Measurements from ENCODE around the gene SLC39A13. TPM values are rescaled to one million over a fixed set of nuclear protein-coding genes. Genes with fewer than 3 reads are reported as not detected.

The SLC39A13 gene
- total and polyA plus RNA-seq, 7 experiments from 2014 or later: 21.4 to 60.4 (median 40.7) TPM

- no peak for DNase-seq
These were observed 18.6 kb upstream of the SLC39A13 start for GRCh38 chr11:47389577-47390421.

GRCh38 chr11:47390422-47390760, 18.0 kb upstream of the SLC39A13 start:
- no peaks in the 10 kb centered on the region for H3K36me3 ChIP-seq (ENCODE audit: control insufficient read depth in 2 of 3, insufficient read depth in 3 of 3, low read length in 3 of 3)
- H3K4me3 ChIP-seq (ENCODE audit: low read length): no peak overlapping the region
- H3K9me3 ChIP-seq (ENCODE audit: control insufficient read depth in 2 of 3, low read length in 3 of 3): no peaks in the 10 kb centered on the region
- peaks cover 26 to 34% of the 10 kb centered on the region in 2 donors for H3K4me1 ChIP-seq (ENCODE audit: control insufficient read depth in 2 of 2, insufficient read depth in 2 of 2, low read length in 2 of 2)
- H3K27ac Mint-ChIP-seq: peak overlapping the region in 5 of 9 donors; percentile 36 to 78 (median 75)
- H3K9me3 Mint-ChIP-seq: peaks cover 0 to 1% (median 0%) of the 10 kb centered on the region in 11 donors
- no peak for ATAC-seq
- CTCF ChIA-PET: interaction anchor here (0.5 to 3.8 kb wide), 3 partner anchors 16 to 169 kb away, joined by 5 to 20 read pairs (median 7); no protein-coding TSS in a partner anchor
- H3K27me3 ChIP-seq (ENCODE audit: control insufficient read depth in 2 of 2, insufficient read depth in 2 of 2, low read length in 2 of 2): no peaks in the 10 kb centered on the region
- intact Hi-C loops (cut with micrococcal nuclease): no loop called here
- peaks cover 16 to 52% (median 40%) of the 10 kb centered on the region in 7 donors for H3K4me1 Mint-ChIP-seq
- POLR2A ChIA-PET: interaction anchor here (0.5 to 6.1 kb wide), 8 partner anchors 8 to 668 kb away, joined by 3 to 41 read pairs (median 4); partner anchors contain the start of gene SLC39A13
- DNase-seq: no peak
- H3K27ac ChIP-seq (ENCODE audit: low read depth, low read length): no peak overlapping the region
- peak overlapping the region in 1 of 10 donors; percentile 41 for H3K4me3 Mint-ChIP-seq
- no peaks in the 10 kb centered on the region for H3K27me3 Mint-ChIP-seq
- H3K36me3 Mint-ChIP-seq: no peaks in the 10 kb centered on the region

More at GRCh38 chr11:47389577-47390421, 18.6 kb upstream of the SLC39A13 start:
- Histone ChIP-seq H3K36me3 (ENCODE audit: control insufficient read depth in 2 of 3, insufficient read depth in 3 of 3, low read length in 3 of 3) (no peaks in the 10 kb centered on the region), H3K9me3 (ENCODE audit: control insufficient read depth in 2 of 3, low read length in 3 of 3) (no peaks in the 10 kb centered on the region), H3K27ac (ENCODE audit: low read depth, low read length) (no peak overlapping the region), H3K4me1 (ENCODE audit: control insufficient read depth in 2 of 2, insufficient read depth in 2 of 2, low read length in 2 of 2) (peaks cover 20 to 28% of the 10 kb centered on the region in 2 donors), H3K27me3 (ENCODE audit: control insufficient read depth in 2 of 2, insufficient read depth in 2 of 2, low read length in 2 of 2) (no peaks in the 10 kb centered on the region), H3K4me3 (ENCODE audit: low read length) (peak overlapping the region; percentile 17)
- no peaks in the 10 kb centered on the region for H3K36me3 Mint-ChIP-seq
- H3K27me3 Mint-ChIP-seq: no peaks in the 10 kb centered on the region
- intact Hi-C loops (cut with micrococcal nuclease): no loop called here
- ChIA-PET POLR2A (interaction anchor here (0.5 to 6.1 kb wide), 9 partner anchors 9 to 668 kb away, joined by 3 to 41 read pairs (median 3); partner anchors contain the start of genes MADD and SLC39A13), CTCF (interaction anchor here (0.5 to 3.8 kb wide), 5 partner anchors 12 to 170 kb away, joined by 3 to 20 read pairs (median 5); no protein-coding TSS in a partner anchor)
- peak overlapping the region in 7 of 9 donors; percentile 27 to 81 (median 36) for H3K27ac Mint-ChIP-seq
- H3K4me1 Mint-ChIP-seq: peaks cover 16 to 48% (median 38%) of the 10 kb centered on the region in 7 donors
- no peak for ATAC-seq
- H3K4me3 Mint-ChIP-seq: peak overlapping the region in 3 of 10 donors; percentile 25 to 71 (median 50)
- peaks cover 0 to 1% (median 0%) of the 10 kb centered on the region in 11 donors for H3K9me3 Mint-ChIP-seq

GRCh38 chr11:47391077-47391583, 17.3 kb upstream of the SLC39A13 start:
- Mint-ChIP-seq H3K9me3 (peaks cover 0 to 1% (median 0%) of the 10 kb centered on the region in 11 donors), H3K4me3 (peak overlapping the region in 1 of 10 donors; percentile 9), H3K4me1 (peaks cover 16 to 59% (median 46%) of the 10 kb centered on the region in 7 donors), H3K27me3 (no peaks in the 10 kb centered on the region), H3K36me3 (no peaks in the 10 kb centered on the region), H3K27ac (peak overlapping the region; percentile 15 to 96 (median 75))
- peak; percentile 66 for ATAC-seq
- CTCF ChIA-PET: interaction anchor here (1.2 to 4.0 kb wide), 3 partner anchors 9 to 21 kb away, joined by 4 to 33 read pairs (median 7); no protein-coding TSS in a partner anchor
- intact Hi-C loops (cut with micrococcal nuclease): no loop called here
- Histone ChIP-seq H3K4me1 (ENCODE audit: control insufficient read depth in 2 of 2, insufficient read depth in 2 of 2, low read length in 2 of 2) (peaks cover 28 to 42% of the 10 kb centered on the region in 2 donors), H3K27ac (ENCODE audit: low read depth, low read length) (no peak overlapping the region), H3K4me3 (ENCODE audit: low read length) (no peak overlapping the region), H3K9me3 (ENCODE audit: control insufficient read depth in 2 of 3, low read length in 3 of 3) (no peaks in the 10 kb centered on the region), H3K36me3 (ENCODE audit: control insufficient read depth in 2 of 3, insufficient read depth in 3 of 3, low read length in 3 of 3) (no peaks in the 10 kb centered on the region), H3K27me3 (ENCODE audit: control insufficient read depth in 2 of 2, insufficient read depth in 2 of 2, low read length in 2 of 2) (no peaks in the 10 kb centered on the region)
- no peak for DNase-seq
- POLR2A ChIA-PET: interaction anchor here (0.6 to 6.1 kb wide), 7 partner anchors 7 to 567 kb away, joined by 3 to 41 read pairs (median 5); partner anchors contain the start of genes PSMC3 and SLC39A13

DNA sequence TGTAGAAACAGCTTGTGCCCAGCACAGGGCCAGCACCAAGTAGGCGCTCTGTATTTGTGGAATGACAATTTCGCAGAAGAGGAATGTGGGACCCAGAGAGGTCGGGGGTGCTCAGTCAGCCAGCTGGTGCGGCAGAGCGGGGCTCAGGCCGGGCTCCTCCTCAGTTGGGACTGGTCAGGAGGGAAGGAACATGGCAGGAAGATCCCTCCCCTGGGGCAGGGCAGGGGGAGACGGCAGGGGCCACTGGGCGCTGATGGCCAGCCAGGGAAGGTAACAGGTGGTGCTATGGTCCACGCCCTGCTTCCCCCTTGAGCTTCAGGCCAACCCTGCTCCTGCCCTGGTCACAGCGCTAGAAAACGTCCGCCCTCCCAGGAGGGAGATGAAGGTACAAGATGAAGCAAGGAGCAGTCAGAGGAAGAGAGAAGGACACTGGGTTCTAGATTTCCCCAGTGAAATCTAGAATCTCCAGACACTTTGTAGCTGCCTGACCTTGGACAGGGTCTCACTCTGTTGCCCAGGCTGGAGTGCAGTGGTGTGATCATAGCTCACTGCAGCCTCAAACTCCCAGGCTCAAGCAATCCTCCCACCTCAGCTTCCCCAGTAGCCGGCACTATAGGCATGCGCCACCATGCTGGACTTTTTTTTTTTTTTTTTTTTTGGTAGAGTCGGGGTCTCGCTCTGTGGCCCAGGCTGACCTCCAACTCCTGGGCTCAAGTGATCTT, 16.5 kb upstream of the SLC39A13 start:
- no peaks in the 10 kb centered on the region for H3K36me3 ChIP-seq (ENCODE audit: control insufficient read depth in 2 of 3, insufficient read depth in 3 of 3, low read length in 3 of 3)
- H3K27ac ChIP-seq (ENCODE audit: low read depth, low read length): no peak overlapping the region
- peaks cover 16 to 61% (median 46%) of the 10 kb centered on the region in 7 donors for H3K4me1 Mint-ChIP-seq

GRCh38 chr11:47392546-47393162, 15.7 kb upstream of the SLC39A13 start:
- H3K27ac ChIP-seq (ENCODE audit: low read depth, low read length): peak overlapping the region; percentile 8
- ChIA-PET POLR2A (interaction anchor here (1.1 to 6.1 kb wide), 7 partner anchors 8 to 33 kb away, joined by 5 to 41 read pairs (median 10); partner anchors contain the start of gene PSMC3), CTCF (interaction anchor here (0.8 to 4.0 kb wide), 4 partner anchors 8 to 19 kb away, joined by 3 to 33 read pairs (median 5); partner anchors contain the start of gene SLC39A13)
- no peaks in the 10 kb centered on the region for H3K9me3 ChIP-seq (ENCODE audit: control insufficient read depth in 2 of 3, low read length in 3 of 3)
- no peak overlapping the region for H3K4me3 Mint-ChIP-seq
- DNase-seq (no peak), ATAC-seq (no peak)
- no peaks in the 10 kb centered on the region for H3K36me3 Mint-ChIP-seq
- intact Hi-C loops (cut with micrococcal nuclease): no loop called here
- H3K27me3 ChIP-seq (ENCODE audit: control insufficient read depth in 2 of 2, insufficient read depth in 2 of 2, low read length in 2 of 2): no peaks in the 10 kb centered on the region
- H3K9me3 Mint-ChIP-seq: peaks cover 0 to 1% (median 0%) of the 10 kb centered on the region in 11 donors
- no peaks in the 10 kb centered on the region for H3K27me3 Mint-ChIP-seq
- peak overlapping the region in 8 of 9 donors; percentile 21 to 96 (median 58) for H3K27ac Mint-ChIP-seq
- H3K4me1 Mint-ChIP-seq: peaks cover 16 to 65% (median 50%) of the 10 kb centered on the region in 7 donors
- H3K4me3 ChIP-seq (ENCODE audit: low read length): no peak overlapping the region
- no peaks in the 10 kb centered on the region for H3K36me3 ChIP-seq (ENCODE audit: control insufficient read depth in 2 of 3, insufficient read depth in 3 of 3, low read length in 3 of 3)
- peaks cover 28 to 42% of the 10 kb centered on the region in 2 donors for H3K4me1 ChIP-seq (ENCODE audit: control insufficient read depth in 2 of 2, insufficient read depth in 2 of 2, low read length in 2 of 2)

More for the DNA sequence above, 16.5 kb upstream of the SLC39A13 start:
- H3K27me3 Mint-ChIP-seq: no peaks in the 10 kb centered on the region
- POLR2A ChIA-PET: interaction anchor here (1.1 to 6.1 kb wide), 6 partner anchors 8 to 34 kb away, joined by 5 to 41 read pairs (median 12); partner anchors contain the start of gene PSMC3
- Histone ChIP-seq H3K4me3 (ENCODE audit: low read length) (no peak overlapping the region), H3K4me1 (ENCODE audit: control insufficient read depth in 2 of 2, insufficient read depth in 2 of 2, low read length in 2 of 2) (peaks cover 28 to 42% of the 10 kb centered on the region in 2 donors), H3K27me3 (ENCODE audit: control insufficient read depth in 2 of 2, insufficient read depth in 2 of 2, low read length in 2 of 2) (no peaks in the 10 kb centered on the region), H3K9me3 (ENCODE audit: control insufficient read depth in 2 of 3, low read length in 3 of 3) (no peaks in the 10 kb centered on the region)
- intact Hi-C loops (cut with micrococcal nuclease): no loop called here
- no peaks in the 10 kb centered on the region for H3K36me3 Mint-ChIP-seq
- CTCF ChIA-PET: interaction anchor here (0.8 to 4.0 kb wide), 5 partner anchors 9 to 20 kb away, joined by 3 to 33 read pairs (median 6); partner anchors contain the start of gene SLC39A13
- no peak for ATAC-seq
- no peak for DNase-seq
- peak overlapping the region in 1 of 10 donors; percentile 9 for H3K4me3 Mint-ChIP-seq
- peaks cover 0 to 1% (median 0%) of the 10 kb centered on the region in 11 donors for H3K9me3 Mint-ChIP-seq
- peak overlapping the region; percentile 15 to 96 (median 65) for H3K27ac Mint-ChIP-seq

Data from naive thymus-derived CD4-positive, alpha-beta T cell (primary cell).